Measurements from ENCODE around the gene WDR7.

Gene WDR7

DNA sequence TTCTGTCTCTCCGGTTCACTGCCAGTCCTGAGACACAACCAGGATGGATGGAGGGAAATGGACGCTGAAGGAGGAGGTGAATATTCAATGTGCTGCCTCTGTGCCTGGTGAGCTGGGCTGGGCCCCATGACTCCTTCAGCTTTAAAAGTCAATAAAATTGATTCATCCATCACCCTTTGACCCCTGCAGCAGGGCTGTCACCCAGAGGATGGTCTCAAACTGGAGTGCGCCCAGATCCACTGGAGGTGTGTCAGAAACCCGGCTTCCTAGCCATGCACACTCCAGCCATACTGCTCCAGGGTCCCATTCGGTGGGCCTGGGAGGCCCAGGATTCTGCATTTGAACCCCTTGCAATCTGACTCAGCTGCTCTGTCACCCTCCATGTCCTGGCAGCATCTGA lies 401.6 kb downstream of the WDR7 start:
- DNase-seq: no peak

DNA sequence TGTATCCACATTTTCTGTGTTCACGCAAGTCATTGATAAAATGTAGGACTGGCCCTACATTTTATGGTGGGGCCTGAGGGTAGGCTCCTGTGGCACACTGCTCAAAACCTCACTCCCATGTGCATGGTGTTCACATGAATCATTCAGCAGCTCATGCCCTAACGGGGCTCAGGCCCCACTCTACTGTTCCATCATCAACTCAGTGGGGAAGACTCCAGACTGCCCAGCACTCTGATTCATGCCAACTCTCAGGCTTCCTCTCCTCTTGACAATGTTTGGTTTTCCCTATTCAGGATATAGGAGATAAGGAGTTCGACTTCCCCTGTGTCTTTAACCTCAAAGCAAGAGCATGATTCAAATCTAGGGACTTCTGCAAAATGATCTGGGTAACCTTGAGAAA lies 403.7 kb downstream of the WDR7 start:
- DNase-seq: no peak

DNA sequence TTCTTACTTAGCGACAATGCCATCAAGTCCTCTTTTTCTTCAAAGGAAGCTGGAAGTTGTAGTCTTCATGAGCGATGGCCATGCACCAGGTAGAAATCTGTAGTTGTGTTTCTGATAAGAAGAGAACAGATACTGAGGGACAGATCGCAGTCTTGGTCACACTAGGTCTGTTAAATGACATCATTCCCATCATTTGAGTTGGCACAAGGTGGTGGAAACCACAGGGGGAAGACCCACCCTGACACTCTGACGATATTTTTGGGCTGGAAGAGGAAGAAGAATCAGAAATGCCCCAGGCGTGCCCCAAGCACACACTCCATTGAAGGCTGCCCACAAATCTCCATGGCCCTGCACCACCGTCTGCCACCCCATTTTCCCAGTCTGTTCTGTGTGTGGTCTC lies 406.7 kb downstream of the WDR7 start:
- no peak for DNase-seq

DNA sequence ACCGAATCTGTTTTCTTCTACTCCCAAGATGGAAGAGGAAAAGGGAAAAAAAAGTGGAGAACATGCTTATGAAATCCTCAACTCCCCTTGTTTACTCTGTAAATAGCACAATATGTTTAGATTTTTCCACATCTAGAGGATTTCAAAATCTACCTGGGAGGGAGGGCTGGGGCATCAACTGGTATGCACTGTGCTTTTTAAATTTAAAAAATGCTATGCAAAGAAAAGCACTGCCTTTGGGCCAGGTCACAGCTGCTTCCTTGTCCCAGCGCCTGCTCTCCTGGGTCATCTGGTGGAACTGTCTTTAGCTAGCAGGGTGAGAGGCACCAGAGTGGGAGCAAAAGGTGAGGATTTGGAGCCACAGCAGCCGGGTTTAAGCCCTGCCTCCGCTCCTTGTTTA lies 407.6 kb downstream of the WDR7 start:
- no peak for DNase-seq

DNA sequence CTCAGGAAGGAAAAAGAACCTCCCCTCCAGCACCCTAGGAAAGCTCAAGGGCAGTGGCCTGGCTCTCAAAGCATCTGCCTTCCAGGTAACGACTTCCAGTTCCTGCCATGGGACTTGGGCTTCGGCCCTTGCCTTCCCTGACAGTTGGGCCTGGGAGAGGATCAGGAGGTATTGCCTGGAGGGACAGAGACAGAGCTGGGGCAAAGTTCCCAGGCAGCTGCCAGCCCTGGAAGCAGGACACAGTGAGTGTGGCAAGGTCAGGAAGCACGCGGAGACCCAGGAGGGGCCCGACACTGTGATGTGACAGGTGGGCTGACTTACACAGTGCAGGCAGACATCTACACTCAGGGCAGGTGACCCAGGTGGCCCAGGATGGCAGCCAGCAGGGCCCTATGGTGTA lies 408.2 kb downstream of the WDR7 start:
- DNase-seq: no peak

DNA sequence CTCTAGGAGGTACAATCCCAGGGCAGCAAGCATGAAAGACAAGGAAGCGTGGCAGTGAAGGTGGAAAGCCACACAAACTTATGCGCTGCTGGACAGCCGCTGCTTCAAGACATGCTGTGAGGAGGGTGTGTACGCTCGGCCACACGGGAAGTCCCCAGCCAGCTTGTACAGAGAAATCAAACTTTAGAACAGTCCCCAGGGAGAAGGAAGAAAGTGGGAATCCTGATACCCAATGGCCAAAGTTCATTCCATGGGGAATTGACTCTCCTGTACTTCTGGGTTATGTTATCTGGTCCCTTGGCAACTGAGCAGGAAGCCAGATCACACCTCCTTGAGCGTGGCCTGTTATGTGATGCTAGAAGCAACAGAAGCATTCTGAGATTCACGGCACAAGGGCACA lies 409.7 kb downstream of the WDR7 start:
- no peak for DNase-seq

DNA sequence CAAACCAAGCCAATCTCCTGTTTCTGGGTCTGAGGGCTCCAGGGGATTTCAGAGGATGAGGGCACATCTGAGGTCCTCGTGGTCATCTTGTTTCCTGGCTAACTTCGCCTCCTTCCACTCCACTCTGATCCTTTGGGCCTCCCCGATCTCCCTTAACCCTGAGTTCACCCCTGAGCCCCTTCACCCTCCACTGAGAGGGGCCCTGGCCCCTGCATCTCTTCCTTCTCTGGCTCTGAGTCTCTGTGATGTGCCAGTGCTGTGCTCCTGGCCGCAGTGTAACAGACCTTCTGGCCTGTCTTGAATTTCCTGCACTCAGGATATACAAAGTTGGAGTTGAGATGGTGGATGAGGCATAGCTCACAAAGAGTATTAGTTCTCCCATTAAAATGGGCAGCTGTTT lies 411.0 kb downstream of the WDR7 start:
- no peak for DNase-seq

DNA sequence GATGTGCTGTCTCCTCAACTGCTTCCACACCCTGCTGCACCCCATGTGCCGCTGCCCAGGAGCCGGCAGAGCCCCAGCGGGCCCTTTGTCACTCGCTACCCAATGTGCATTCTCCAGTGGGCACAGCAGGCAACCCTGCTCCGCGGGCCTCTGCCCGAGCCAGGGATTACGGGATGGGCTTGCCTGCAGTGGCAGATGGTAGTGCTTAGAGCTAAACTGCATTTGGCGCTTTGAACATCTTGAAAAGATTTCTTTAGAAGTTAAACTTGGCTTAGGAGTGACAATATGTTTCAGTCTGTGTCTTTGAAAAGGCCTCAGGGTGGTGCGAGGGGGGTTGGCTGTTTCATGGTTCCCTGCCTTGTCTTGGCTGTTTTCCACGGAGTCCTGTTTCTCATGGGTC lies 411.7 kb downstream of the WDR7 start:
- DNase-seq: peak; percentile 85

DNA sequence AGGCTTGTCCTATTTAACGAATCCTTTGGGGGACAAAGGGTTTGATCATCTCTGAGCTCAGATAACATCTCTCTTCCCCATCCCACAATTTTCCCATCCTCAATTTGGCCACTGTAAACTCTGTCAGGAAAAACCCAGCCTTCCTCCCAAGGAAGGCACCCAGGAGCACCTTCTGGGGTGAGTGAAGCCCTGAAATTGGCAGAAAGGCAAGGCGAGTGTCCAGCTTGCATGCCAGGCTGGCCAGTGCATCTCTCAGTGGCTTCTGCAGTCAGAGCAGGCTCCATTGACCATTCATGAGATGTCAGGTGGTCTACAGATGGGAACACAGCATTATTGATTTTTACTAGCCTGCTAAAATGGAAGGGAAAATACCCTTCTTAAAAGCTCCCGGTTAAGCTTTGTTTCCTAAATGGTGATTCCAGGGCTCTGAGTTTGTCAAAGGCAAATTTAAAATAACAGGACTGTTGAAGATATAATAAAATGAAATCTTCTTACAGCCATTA lies 412.5 kb downstream of the WDR7 start:
- DNase-seq: no peak

DNA sequence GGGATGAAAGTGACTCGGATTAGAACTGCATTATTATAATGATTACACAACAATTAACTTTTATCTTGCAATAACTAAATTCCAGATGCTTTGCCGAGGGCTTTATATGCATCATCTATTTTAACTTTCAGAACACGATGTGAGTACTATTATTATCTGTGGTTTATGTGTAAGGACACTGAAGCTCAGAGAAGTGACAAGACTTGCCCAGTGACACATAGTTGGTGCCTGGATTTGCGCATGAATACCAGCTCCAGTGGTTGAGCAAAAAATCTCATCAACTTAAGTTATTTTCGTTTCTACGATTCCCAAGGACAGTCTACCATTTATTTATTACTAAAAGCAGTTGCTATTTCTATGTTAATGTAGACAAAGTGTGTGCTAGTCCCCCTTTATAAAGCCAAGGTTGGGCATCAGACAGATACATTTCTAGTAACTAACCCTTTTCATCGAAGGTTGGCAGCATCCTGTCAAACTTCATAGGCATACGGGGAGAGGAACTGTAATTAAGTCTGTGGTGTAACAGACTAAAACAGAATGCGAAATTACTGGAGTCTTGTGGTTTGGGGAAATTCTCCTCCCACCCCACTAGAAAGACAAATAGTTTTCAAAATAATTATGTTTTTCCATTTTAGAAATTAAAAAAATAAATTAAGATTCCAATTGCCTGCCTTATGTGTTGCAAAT lies 422.5 kb downstream of the WDR7 start:
- no peak for DNase-seq

DNA sequence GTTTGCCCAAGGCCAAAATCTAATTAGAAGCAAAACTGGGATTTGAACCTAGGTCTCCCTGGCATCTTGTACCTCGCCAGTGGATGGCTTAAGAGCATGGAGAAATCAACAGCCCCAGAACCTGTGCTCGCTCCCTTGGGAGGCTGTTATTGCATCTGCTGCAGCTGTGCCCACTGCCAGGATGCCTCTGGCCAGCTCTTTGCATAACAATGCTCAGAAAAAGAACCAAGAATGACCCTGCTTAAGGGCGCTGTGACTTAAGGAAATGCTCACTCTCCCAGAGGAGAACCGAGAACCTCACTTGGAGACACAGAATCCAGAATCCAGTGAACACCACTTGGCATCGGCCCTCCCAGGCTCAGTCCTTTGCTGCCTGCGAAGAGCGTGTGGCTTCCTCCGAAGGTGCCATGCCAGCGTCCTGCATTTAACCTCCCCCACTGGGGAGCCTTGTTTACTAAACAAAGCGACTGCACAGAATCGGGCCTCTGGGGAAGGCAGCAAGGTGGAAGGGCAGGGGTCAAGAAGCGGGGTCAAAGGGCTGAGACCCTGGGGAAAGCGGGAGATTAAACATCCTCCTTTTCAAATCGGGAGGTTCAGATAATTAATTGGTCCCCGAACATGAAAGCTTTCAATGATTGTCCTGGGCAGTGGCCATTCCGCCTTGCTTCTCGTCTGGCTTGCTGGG lies 424.7 kb downstream of the WDR7 start:
- DNase-seq: no peak

DNA sequence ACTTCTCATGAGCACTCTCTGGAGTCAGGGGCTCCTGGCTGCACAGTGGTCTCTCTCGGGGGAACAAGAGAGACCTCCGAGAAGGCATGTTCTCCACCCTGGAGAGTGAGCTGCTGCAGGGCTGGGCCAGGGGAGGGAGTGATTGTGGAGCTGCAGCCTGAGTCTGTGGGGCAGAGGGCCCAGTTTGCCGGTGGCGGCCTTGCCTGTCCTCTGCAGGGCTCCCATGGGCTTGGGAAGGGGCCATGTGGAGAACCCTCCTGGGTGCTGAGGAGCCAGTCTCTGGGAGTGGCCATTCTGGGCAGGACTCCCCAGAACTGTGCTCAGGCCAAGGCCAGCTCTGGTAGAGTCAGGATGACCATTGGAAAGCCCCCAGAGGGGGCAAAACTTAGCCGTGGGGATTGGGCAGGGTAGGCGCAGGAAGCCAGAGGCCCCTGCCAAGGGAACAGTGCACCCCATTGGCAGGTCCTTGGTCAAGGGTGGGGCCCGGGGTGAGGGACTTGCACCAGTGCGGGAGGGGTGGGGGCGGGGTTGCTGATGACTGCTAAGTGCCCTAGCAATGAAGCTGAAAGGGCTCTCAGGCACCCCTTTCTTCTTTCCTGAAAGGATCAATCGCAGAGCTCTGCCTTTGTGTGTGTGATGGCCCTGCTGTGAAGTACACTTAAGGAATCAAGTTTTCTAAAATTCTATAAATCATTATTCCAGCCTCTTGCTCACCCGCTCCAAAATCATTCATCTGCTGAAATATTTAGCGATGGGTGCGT lies 426.0 kb downstream of the WDR7 start:
- DNase-seq: no peak

DNA sequence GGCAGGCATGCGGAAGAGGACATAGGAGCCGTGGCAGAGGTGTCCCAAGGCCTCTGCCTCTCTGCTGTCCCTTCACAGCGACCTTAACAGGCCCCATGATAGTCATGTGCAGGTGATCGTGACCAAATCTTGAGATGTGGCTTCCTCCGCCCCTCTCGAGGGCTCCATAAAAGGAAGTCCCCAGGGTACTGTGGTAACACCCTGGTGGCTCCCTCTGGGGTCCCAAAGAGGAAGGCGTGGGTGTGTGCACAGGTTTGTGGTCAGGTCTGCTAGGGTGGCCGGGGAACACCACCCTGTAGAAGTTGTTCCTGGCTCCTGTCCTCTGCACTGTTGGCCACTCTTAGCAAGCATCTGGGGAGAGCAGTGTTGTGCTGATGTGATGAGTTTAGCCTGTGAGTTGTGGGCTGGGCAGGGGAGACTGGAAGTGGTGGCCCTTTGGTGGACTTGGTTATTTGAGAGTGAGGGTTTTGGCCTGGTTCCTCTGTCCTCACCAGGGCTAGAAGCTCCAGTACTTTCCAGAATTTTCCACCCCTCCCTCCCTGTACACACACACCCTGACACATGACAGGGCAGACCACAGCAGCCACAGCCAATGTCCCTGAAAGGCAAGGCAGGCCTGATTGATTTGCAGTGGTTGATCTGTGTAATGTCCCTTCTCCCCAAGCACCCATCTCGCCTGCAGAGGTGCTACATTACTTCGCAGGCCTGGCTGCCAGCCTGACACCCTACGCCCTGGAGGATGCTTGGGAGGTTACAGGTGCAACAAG lies 426.8 kb downstream of the WDR7 start:
- DNase-seq: no peak

DNA sequence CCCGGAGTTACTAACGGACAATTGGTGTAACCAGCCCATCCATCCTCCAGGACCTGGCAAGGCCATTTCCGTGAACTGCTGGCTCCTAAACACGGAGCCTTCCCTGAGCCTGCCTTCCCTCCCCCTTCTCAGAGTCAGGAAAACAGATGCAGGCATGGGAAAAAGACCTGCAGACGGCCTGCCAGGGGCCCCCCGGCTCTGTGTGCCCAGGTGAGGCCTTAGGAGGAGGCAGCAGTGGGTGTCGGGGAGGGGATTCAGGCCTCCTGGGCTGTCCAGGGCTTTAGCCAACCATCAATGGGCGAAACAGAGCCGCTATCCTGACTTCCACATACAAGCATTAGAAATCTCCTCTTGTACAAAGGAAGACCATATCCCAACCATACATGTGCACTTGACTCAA lies 427.5 kb downstream of the WDR7 start:
- DNase-seq: no peak

DNA sequence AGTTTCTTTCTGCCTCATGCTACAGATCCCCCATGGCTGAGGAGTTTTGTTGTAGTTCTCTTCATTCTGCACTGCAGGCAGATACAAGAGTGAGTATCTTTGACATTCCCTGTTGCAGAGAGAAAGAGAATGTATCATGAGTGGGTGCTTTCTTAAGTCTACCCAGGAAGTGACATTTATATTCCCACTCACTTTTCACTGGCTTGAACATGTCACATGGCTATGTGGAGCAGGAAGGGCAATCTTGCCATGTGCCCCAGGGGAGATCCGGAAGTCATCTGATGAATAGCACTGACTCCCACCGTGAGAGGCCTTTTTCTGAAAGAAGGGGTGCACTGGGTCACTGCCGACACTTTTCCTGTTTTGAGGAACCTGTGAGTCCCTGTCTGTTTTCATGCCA lies 429.3 kb downstream of the WDR7 start:
- no peak for DNase-seq

DNA sequence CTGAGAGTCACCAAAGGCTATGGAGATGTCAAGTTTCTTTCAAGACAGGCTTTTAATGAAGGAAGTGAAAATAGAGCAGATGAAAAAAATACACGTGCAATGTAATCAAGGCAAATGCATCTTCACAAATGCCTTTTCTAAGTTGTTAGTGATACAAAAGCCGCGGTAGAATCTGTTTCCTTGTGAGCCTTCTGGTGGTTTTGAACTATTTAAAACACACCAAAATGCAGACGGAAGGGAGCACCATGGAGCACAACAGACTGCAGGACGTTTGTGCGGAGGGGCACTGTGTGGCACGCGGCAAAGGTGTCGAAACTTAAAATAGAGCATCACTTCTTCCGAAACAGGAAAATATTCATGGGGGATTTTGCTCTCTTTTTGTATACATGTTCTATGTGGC lies 430.7 kb downstream of the WDR7 start:
- no peak for DNase-seq

DNA sequence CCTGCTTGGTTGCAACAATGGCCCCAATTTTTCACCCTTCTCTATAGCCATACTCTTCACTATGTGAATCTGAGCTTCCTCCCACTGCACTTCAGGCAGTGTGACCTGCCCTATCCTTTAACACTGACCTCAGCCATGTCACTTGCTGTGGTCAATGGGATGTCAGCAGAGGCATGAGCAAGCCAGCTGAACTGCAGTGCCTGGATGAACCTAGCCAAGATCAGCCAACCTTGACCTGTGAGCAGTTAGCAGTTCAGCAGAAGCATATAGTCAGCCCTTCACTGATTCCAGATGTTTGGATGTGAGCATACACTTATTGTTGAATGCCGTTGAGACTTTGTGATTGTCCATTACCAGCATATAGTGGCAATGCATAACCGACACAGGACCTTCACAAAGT lies 432.3 kb downstream of the WDR7 start:
- DNase-seq: no peak

DNA sequence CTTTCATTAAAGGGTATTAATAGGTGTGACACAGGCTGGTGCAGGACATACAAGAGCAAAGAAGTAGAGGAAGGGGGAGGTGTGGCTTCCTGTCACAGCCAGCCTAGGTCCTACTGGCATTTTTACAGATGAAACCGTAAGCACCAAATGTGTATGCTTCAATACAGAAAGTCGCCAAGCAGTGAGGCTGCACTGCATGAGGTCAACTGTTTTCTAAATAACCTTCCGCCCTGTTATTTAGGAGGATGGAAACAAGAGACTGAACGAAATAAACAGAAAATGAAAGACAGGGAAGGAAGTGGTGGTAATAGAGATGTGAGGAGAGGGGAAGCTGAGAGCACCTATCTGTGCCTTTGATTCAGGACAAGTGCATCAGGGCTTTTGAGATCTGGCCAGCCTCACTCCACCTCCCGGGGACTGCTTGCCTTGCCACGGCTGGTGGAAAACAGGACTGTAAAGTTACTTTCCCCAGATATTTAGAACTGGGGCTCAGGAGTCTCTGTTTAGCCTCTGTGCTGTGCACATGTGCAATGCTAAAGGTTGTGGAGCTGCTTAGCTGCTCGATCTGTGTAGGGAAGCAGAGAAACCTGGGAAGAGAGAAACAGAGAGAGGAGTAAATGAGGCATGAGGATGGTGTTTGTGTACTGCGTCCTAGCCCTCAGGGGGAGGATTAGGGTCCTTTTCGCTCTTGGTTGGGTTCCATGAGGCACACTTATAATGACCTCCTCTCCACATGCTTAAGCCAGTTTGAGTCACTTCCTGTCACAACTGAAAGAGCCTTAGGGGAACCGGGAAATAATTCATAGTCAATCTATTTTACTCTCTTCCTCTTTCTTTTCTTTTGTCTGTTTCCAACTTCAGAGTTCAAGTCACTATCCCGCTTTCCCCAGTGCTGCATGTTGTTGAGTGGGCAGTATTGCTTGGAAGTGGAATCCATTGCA lies 433.4 kb downstream of the WDR7 start:
- DNase-seq: peak; percentile 4

DNA sequence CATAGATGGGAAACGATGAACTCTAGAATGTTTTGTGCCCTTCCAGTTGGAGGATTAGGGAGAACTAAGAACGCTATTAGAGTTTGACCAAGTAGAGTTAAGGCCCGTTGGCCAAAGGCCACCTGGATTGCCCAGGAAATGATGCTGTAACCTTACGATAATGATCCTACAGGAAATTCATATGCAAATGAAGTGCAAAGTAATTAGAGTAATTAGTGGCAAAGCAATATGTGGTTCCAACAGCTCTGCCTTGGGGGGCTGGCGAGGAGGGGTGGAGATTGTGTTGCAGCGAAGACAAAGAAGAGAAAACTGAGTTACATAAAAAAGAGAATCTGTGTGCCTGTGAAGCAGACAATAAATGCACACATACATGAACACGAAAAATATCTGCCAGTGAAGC lies 434.2 kb downstream of the WDR7 start:
- no peak for DNase-seq

DNA sequence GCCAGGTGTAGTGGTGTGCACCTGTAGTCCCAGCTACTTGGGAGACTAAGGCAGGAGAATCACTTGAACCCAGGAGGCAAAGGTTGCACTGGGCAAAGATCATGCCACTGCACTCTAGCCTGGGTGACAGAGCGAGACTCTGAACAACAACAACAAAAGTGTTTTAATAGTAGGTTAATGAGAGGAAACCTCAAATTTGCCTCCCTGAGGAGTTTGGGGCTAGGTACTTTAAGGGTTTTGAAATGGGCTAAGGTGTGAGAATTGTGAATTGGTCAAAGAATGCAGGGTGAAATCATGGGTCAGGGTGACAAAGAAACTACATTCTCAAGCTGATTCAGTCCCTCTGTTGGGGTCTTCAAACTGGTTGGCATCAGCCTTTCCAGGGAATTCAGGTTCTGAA lies 435.0 kb downstream of the WDR7 start:
- DNase-seq: no peak
